H9 (cell line): Measurements from ENCODE around the gene AFAP1. TPM values are rescaled to one million over a fixed set of nuclear protein-coding genes. Genes with fewer than 3 reads are reported as not detected.

Experiments used
- DNase-seq: peaks from one replicate; pipeline ENCODE4 v3.0.0-alpha.2; 2017
- H2AFZ ChIP-seq: one replicate; pipeline ENCODE4 v1.6.1; 2013; ENCODE audit warnings: mild to moderate bottlenecking, low read length, control low read depth, moderate library complexity
- H2AK5ac ChIP-seq: 2 replicates; pipeline ENCODE4 v1.6.1; 2013; ENCODE audit warnings: low read length, control low read depth, mixed read lengths; ENCODE audit not compliant: insufficient read length
- H2BK120ac ChIP-seq: one replicate; pipeline ENCODE4 v1.6.1; 2013; ENCODE audit warnings: low read depth, mild to moderate bottlenecking, low read length, control low read depth, inconsistent platforms; ENCODE audit not compliant: poor library complexity, severe bottlenecking
- H2BK12ac ChIP-seq: 2 replicates; pipeline ENCODE4 v1.6.1; 2013; ENCODE audit warnings: low read length, control low read depth, mixed read lengths, low read depth; ENCODE audit not compliant: insufficient read length
- H2BK15ac ChIP-seq: 2 replicates; pipeline ENCODE4 v1.6.1; 2013; ENCODE audit warnings: low read depth, low read length, control low read depth
- H2BK20ac ChIP-seq: one replicate; pipeline ENCODE4 v1.6.1; 2013; ENCODE audit warnings: low read depth, mild to moderate bottlenecking, low read length, control low read depth, inconsistent platforms; ENCODE audit not compliant: poor library complexity, severe bottlenecking
- H2BK5ac ChIP-seq: 2 replicates; pipeline ENCODE4 v1.6.1; 2013; ENCODE audit warnings: low read length, control low read depth, mixed read lengths; ENCODE audit not compliant: insufficient read length
- H3K14ac ChIP-seq: 2 replicates; pipeline ENCODE4 v1.6.1; 2013; ENCODE audit warnings: low read length, control low read depth; ENCODE audit not compliant: insufficient read depth
- H3K18ac ChIP-seq: 2 replicates; pipeline ENCODE4 v1.6.1; 2013; ENCODE audit warnings: low read depth, mild to moderate bottlenecking, mixed read lengths, low read length, control low read depth; ENCODE audit not compliant: insufficient read length
- H3K23ac ChIP-seq: 2 replicates; pipeline ENCODE4 v1.6.1; 2013; ENCODE audit warnings: low read length, control low read depth, mixed read lengths, low read depth; ENCODE audit not compliant: insufficient read length
- H3K23me2 ChIP-seq: 2 replicates; pipeline ENCODE4 v1.6.1; 2013; ENCODE audit warnings: low read depth, mild to moderate bottlenecking, mixed read lengths, low read length, control low read depth; ENCODE audit not compliant: insufficient read length, poor library complexity, severe bottlenecking
- H3K27ac ChIP-seq: 2 replicates; pipeline ENCODE4 v1.5.1; 2013; ENCODE audit warnings: low read length, control low read depth, mixed read lengths, low read depth; ENCODE audit not compliant: insufficient read length
- H3K27me3 ChIP-seq: 2 replicates; pipeline ENCODE4 v1.6.1; 2013; ENCODE audit warnings: low read length, control low read depth, inconsistent platforms; ENCODE audit not compliant: insufficient read depth
- H3K4ac ChIP-seq: 2 replicates; pipeline ENCODE4 v1.6.1; 2013; ENCODE audit warnings: low read depth, mild to moderate bottlenecking, control low read depth, inconsistent platforms, low read length, moderate library complexity
- H3K4me1 ChIP-seq: 2 replicates; pipeline ENCODE4 v1.6.1; 2013; ENCODE audit warnings: low read length, control low read depth, inconsistent platforms; ENCODE audit not compliant: insufficient read depth
- H3K4me2 ChIP-seq: 2 replicates; pipeline ENCODE4 v1.6.1; 2013; ENCODE audit warnings: low read length, control low read depth, mixed read lengths; ENCODE audit not compliant: insufficient read length, insufficient read depth
- H3K56ac ChIP-seq: 2 replicates; pipeline ENCODE4 v1.6.1; 2013; ENCODE audit warnings: low read depth, mild to moderate bottlenecking, mixed read lengths, low read length, control low read depth; ENCODE audit not compliant: insufficient read length
- H3K79me1 ChIP-seq: 2 replicates; pipeline ENCODE4 v1.6.1; 2013; ENCODE audit warnings: low read depth, mild to moderate bottlenecking, moderate library complexity, low read length, control low read depth, inconsistent platforms; ENCODE audit not compliant: insufficient read depth, poor library complexity, severe bottlenecking
- H3K79me2 ChIP-seq: 2 replicates; pipeline ENCODE4 v1.6.1; 2013; ENCODE audit warnings: low read length, control low read depth, inconsistent platforms; ENCODE audit not compliant: insufficient read depth
- H3K9ac ChIP-seq: 2 replicates; pipeline ENCODE4 v1.6.1; 2013; ENCODE audit warnings: low read length, control low read depth, mixed read lengths; ENCODE audit not compliant: insufficient read length; ENCODE audit errors: extremely low read depth
- H3K9me3 ChIP-seq: one replicate; pipeline ENCODE4 v1.6.1; 2013; ENCODE audit warnings: low read depth, low read length, inconsistent platforms; ENCODE audit not compliant: control insufficient read depth
- H3T11ph ChIP-seq: one replicate; pipeline ENCODE4 v1.6.1; 2013; ENCODE audit warnings: mild to moderate bottlenecking, low read length, control low read depth, inconsistent platforms
- H4K20me1 ChIP-seq: one replicate; pipeline ENCODE4 v1.6.1; 2013; ENCODE audit not compliant: control insufficient read depth, insufficient read length, insufficient read depth
- H4K5ac ChIP-seq: 2 replicates; pipeline ENCODE4 v1.6.1; 2013; ENCODE audit warnings: low read depth, mild to moderate bottlenecking, mixed read lengths, low read length, control low read depth; ENCODE audit not compliant: insufficient read length
- H4K8ac ChIP-seq: replicated peaks from 2 replicates; pipeline ENCODE4 v1.6.1; 2013; ENCODE audit warnings: low read length, control low read depth, mixed read lengths, low read depth; ENCODE audit not compliant: insufficient read length
- H4K91ac ChIP-seq: 2 replicates; pipeline ENCODE4 v1.6.1; 2013; ENCODE audit warnings: low read depth, mild to moderate bottlenecking, moderate library complexity, mixed read lengths, low read length, control low read depth; ENCODE audit not compliant: insufficient read length
- H3K27ac Mint-ChIP-seq, 3 experiments: 2 replicates in 2 of 3; 3 replicates in 1 of 3; pipeline ENCODE4 v1.8.0; 2020 to 2021; ENCODE audit warnings: mixed read lengths in 3 of 3, mild to moderate bottlenecking in 1 of 3, moderate library complexity in 1 of 3
- H3K27me3 Mint-ChIP-seq: 2 replicates; pipeline ENCODE4 v1.8.0; 2021; ENCODE audit warnings: low read depth, mild to moderate bottlenecking, moderate library complexity, mixed read lengths
- H3K36me3 Mint-ChIP-seq, 3 experiments: 2 replicates in 2 of 3; 3 replicates in 1 of 3; pipeline ENCODE4 v1.8.0; 2020 to 2021; ENCODE audit warnings: low read depth in 3 of 3, mixed read lengths in 3 of 3; ENCODE audit not compliant: insufficient read depth in 1 of 3
- H3K4me1 Mint-ChIP-seq, 2 experiments: 2 replicates each; pipeline ENCODE4 v1.8.0; 2020; ENCODE audit warnings: mixed read lengths in 2 of 2
- H3K4me3 Mint-ChIP-seq, 2 experiments: 2 replicates in 1 of 2; 3 replicates in 1 of 2; pipeline ENCODE4 v1.8.0; 2020 to 2021; ENCODE audit warnings: mild to moderate bottlenecking in 2 of 2, mixed read lengths in 2 of 2, moderate library complexity in 1 of 2
- H3K9me3 Mint-ChIP-seq, 2 experiments: 2 replicates in 1 of 2; 3 replicates in 1 of 2; pipeline ENCODE4 v1.8.0; 2020; ENCODE audit warnings: mild to moderate bottlenecking in 2 of 2, mixed read lengths in 2 of 2, moderate library complexity in 1 of 2
- WGBS: extraction: QIAGEN DNeasy Blood & Tissue Kit; methylation state at CpG from one replicate; pipeline ENCODE4 v1.1.7; 2013; ENCODE audit warnings: missing lambda C conversion rate, low lambda C conversion rate, mixed read lengths; ENCODE audit not compliant: insufficient read length; ENCODE audit errors: extremely low coverage; 5-methylcytosine and 5-hydroxymethylcytosine counted together
- total RNA-seq: library from RNA; stranded (reverse); gene quantifications from 2 replicates; pipeline ENCODE4 v1.2.1, GENCODE V29; 2021
- TF ChIP-seq, protein P1 (sequence below): fragments of 200-600 bp; sonication (generic); conservative IDR thresholded peaks from 3 replicates; pipeline ENCODE4 v1.8.0; 2021; ENCODE audit warnings: antibody characterized with exemption, mild to moderate bottlenecking

Gene AFAP1
- total RNA-seq, 1 experiment from 2014 or later, result 6.5 TPM

DNA sequence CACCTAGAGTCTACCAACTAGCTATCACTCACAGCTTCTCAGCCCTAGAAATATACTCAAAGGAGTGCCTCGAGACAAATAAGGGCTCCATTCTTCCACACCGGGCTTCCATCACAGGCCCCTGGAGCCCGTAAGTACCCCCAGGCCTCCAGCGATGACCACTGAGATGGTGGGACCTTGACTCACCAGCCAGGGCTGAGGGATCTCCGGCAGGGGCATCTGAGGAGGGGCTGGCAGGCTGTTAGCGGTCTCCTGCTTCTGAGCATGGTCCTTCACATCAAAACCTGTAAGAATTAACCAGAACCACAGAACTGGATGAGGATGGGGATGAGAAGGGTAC lies 71.3 kb downstream of the AFAP1 start:
- no peaks in the 10 kb centered on the region for H3K27me3 Mint-ChIP-seq
- Histone ChIP-seq H3K9ac (no peak overlapping the region), H2AFZ (no peak overlapping the region), H2BK12ac (no peak overlapping the region), H2BK15ac (no peak overlapping the region), H3K4me2 (no peak overlapping the region), H2BK120ac (no peak overlapping the region), H3K4me1 (no peaks in the 10 kb centered on the region), H4K8ac (no peak overlapping the region), H3K56ac (no peak overlapping the region), H2AK5ac (no peak overlapping the region), H3K79me2 (0 out of 2 replicates have a peak, but pooled peaks cover 2% of the 10 kb centered on the region), H4K5ac (no peak overlapping the region), H3K4ac (no peak overlapping the region), H3T11ph (no peak overlapping the region), H3K18ac (no peak overlapping the region), H4K91ac (no peak overlapping the region), H2BK20ac (no peak overlapping the region), H4K20me1 (no peaks in the 10 kb centered on the region), H2BK5ac (no peak overlapping the region), H3K23me2 (no peaks in the 10 kb centered on the region), H3K23ac (no peak overlapping the region), H3K27ac (no peak overlapping the region), H3K9me3 (peaks cover 10% of the 10 kb centered on the region), H3K79me1 (no peaks in the 10 kb centered on the region), H3K27me3 (no peaks in the 10 kb centered on the region), H3K14ac (no peak overlapping the region)
- WGBS, result no CpG with 5 or more reads among the region's 6 CpGs
- TF ChIP-seq, protein P1, sequence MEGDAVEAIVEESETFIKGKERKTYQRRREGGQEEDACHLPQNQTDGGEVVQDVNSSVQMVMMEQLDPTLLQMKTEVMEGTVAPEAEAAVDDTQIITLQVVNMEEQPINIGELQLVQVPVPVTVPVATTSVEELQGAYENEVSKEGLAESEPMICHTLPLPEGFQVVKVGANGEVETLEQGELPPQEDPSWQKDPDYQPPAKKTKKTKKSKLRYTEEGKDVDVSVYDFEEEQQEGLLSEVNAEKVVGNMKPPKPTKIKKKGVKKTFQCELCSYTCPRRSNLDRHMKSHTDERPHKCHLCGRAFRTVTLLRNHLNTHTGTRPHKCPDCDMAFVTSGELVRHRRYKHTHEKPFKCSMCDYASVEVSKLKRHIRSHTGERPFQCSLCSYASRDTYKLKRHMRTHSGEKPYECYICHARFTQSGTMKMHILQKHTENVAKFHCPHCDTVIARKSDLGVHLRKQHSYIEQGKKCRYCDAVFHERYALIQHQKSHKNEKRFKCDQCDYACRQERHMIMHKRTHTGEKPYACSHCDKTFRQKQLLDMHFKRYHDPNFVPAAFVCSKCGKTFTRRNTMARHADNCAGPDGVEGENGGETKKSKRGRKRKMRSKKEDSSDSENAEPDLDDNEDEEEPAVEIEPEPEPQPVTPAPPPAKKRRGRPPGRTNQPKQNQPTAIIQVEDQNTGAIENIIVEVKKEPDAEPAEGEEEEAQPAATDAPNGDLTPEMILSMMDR, result no peak
- no peak overlapping the region for H3K4me3 Mint-ChIP-seq
- peaks cover 12 to 16% of the 10 kb centered on the region in 2 experiments for H3K9me3 Mint-ChIP-seq
- H3K36me3 Mint-ChIP-seq, result peaks cover 17 to 45% (median 31%) of the 10 kb centered on the region in 3 experiments
- peaks cover 1% of the 10 kb centered on the region in 2 experiments for H3K4me1 Mint-ChIP-seq
- no peak for DNase-seq
- no peak overlapping the region for H3K27ac Mint-ChIP-seq
